ENCODE data around the gene CDH23. TPM values are rescaled to one million over a fixed set of nuclear protein-coding genes. Genes with fewer than 3 reads are reported as not detected.

The CDH23 gene
- total and polyA plus RNA-seq, 2 of the 8 experiments (the other 6 are each of a cell fraction or from before 2014, with no cell fraction given) = 1.9 to 4.9 TPM

DNA sequence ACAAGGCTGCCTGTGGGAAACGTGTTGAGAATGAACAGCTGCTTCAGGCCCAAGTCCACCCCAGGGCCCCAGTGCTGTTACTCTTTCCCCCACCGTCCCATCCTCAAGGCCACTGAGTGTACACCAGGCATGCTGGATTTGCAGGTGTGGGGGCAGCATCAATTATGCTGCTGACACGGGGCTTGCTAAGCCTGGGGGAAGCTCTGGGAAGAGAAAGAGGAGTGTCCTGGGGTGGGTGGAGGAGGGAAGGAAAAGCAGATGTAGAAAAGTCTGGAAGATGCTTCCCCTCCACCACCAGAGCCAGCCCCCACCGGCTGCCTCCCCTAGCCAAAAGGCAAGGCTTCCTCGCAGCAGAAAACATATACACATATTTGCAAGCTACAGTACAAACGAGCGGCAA lies 153.9 kb downstream of the CDH23 start:
- Histone ChIP-seq H3K23ac (ENCODE audit: insufficient read length) (no peak overlapping the region), H2BK20ac (ENCODE audit: low read length) (no peak overlapping the region), H2AK5ac (ENCODE audit: low read depth, low read length) (no peak overlapping the region), H3K79me2 (ENCODE audit: control insufficient read depth in 1 of 2, insufficient read depth in 2 of 2, low read length in 2 of 2) (no peaks in the 10 kb centered on the region), H4K91ac (replicated peaks; ENCODE audit: insufficient read length, low read length) (no peak overlapping the region), H3K4me1 (replicated peaks in 1 of 4; ENCODE audit: control insufficient read depth in 3 of 4, insufficient read depth in 4 of 4, low read length in 3 of 4) (peaks cover 3 to 23% (median 12%) of the 10 kb centered on the region in 4 experiments), H3K18ac (ENCODE audit: extremely low read depth, low read length) (no peak overlapping the region), H3K9me3 (ENCODE audit: insufficient read depth in 2 of 2, low read depth in 1 of 2, low read length in 1 of 2) (no peaks in the 10 kb centered on the region), H4K5ac (ENCODE audit: insufficient read length, low read depth, low read length) (no peak overlapping the region), H3K27me3 (replicated peaks in 1 of 4; ENCODE audit: control insufficient read depth in 3 of 4, extremely low read depth in 1 of 4, insufficient read depth in 3 of 4, low read length in 3 of 4) (no peaks in the 10 kb centered on the region), H2BK15ac (ENCODE audit: low read length) (no peak overlapping the region), H2BK120ac (replicated peaks; ENCODE audit: low read depth, low read length) (no peak overlapping the region), H3K9ac (replicated peaks in 1 of 4; ENCODE audit: extremely low read depth in 1 of 4, low read depth in 3 of 4, low read length in 3 of 4) (no peak overlapping the region), H3K4me2 (ENCODE audit: insufficient read depth in 1 of 2, low read depth in 2 of 2, low read length in 2 of 2) (no peak overlapping the region), H3K4me3 (ENCODE audit: extremely low read depth in 1 of 4, insufficient read depth in 2 of 4, low read depth in 3 of 4, low read length in 4 of 4) (no peak overlapping the region), H2AFZ (ENCODE audit: low read length) (no peak overlapping the region), H4K20me1 (replicated peaks in 1 of 2; ENCODE audit: control insufficient read depth in 1 of 2, insufficient read depth in 2 of 2, low read length in 2 of 2) (no peaks in the 10 kb centered on the region), H3K36me3 (ENCODE audit: control insufficient read depth in 2 of 4, insufficient read depth in 4 of 4, low read length in 3 of 4) (no peaks in the 10 kb centered on the region), H3K23me2 (ENCODE audit: low read depth, low read length) (no peaks in the 10 kb centered on the region), H2BK12ac (ENCODE audit: low read depth, low read length) (no peak overlapping the region), H2BK5ac (ENCODE audit: low read depth, low read length) (no peak overlapping the region), H3K14ac (ENCODE audit: insufficient read length) (no peak overlapping the region), H3K4ac (replicated peaks; ENCODE audit: insufficient read length, low read depth, low read length) (no peak overlapping the region), H3K79me1 (ENCODE audit: low read depth, low read length) (0 out of 2 replicates have a peak, but pooled peaks cover 2% of the 10 kb centered on the region), H3K56ac (replicated peaks; ENCODE audit: insufficient read length, low read depth, low read length) (no peak overlapping the region), H4K8ac (ENCODE audit: extremely low read depth, insufficient read depth, low read length) (no peak overlapping the region), H3K27ac (ENCODE audit: low read depth, low read length) (no peak overlapping the region)
- FAIRE-seq = no peak
- no peak for DNase-seq (ENCODE audit: low read depth in 1 of 2, low spot score in 2 of 2)
- POLR2A ChIA-PET (ENCODE audit: partially characterized antibody) = interaction anchor here (0.7 kb wide), 1 partner anchor 153 kb away, joined by 3 read pairs; the partner anchor contains the start of gene CDH23
- WGBS, 2 experiments (ENCODE audit: extremely low coverage in 1 of 2, insufficient coverage in 1 of 2, insufficient read length in 1 of 2, insufficient replicate concordance in 2 of 2, low coverage in 1 of 2, low lambda C conversion rate in 2 of 2, missing lambda C conversion rate in 1 of 2) = 65% methylated on average over 6 of the region's 7 CpGs; no CpG with 5 or more reads in 1 of the 2 experiments
- CTCF ChIA-PET (ENCODE audit: partially characterized antibody) = interaction anchor here (0.6 to 15.1 kb wide), 14 partner anchors 9 to 235 kb away, joined by 3 to 168 read pairs (median 12); partner anchors contain the start of gene SLC29A3
- TF ChIP-seq RNF2 (IDR thresholded peaks at IDR 0.05; ENCODE audit: borderline replicate concordance, low read depth, low read length, missing control alignments, poor library complexity, severe bottlenecking) (no peak), SP1 (IDR thresholded peaks at IDR 0.05; ENCODE audit: low read depth, low read length) (no peak), BACH1 (IDR thresholded peaks at IDR 0.05; ENCODE audit: low read length) (no peak), JUN (IDR thresholded peaks at IDR 0.05; ENCODE audit: low read depth, low read length) (no peak), SRF (IDR thresholded peaks at IDR 0.05; ENCODE audit: low read depth, low read length) (no peak), SP4 (IDR thresholded peaks at IDR 0.05; ENCODE audit: low read length) (no peak), HDAC2 (IDR thresholded peaks at IDR 0.05; ENCODE audit: borderline replicate concordance in 1 of 2, low read depth in 2 of 2, low read length in 2 of 2) (no peak), CTCF (IDR thresholded peaks at IDR 0.05; ENCODE audit: control extremely low read depth in 1 of 3, insufficient read depth in 1 of 3, low read depth in 1 of 3, low read length in 3 of 3) (no peak), NRF1 (IDR thresholded peaks at IDR 0.05; ENCODE audit: low read depth, low read length) (no peak), SAP30 (IDR thresholded peaks at IDR 0.05; ENCODE audit: insufficient read depth, insufficient replicate concordance, low read length) (no peak)
